DND-41 (cell line): Measurements from ENCODE around the gene SMIM10L2A.

Experiments used
- ATAC-seq: fragments of 200-7000 bp; cut with Tn5 transposase; 3 replicates; pipeline ENCODE4 v1.9.1; 2021; ENCODE audit warnings: low read depth; ENCODE audit not compliant: insufficient read depth
- DNase-seq: peaks from one replicate; pipeline ENCODE4 v3.0.0-alpha.2; 2020
- H2AFZ ChIP-seq: 2 replicates; pipeline ENCODE4 v1.6.0; 2012; ENCODE audit warnings: low read depth, low read length
- H3K27ac ChIP-seq: 2 replicates; pipeline ENCODE4 v1.5.1; 2012; ENCODE audit warnings: low read length, inconsistent platforms
- H3K27me3 ChIP-seq: fragments of 200-600 bp; sonication (generic); 2 replicates; pipeline ENCODE4 v1.6.0; 2012; ENCODE audit warnings: low read length, mild to moderate bottlenecking, inconsistent platforms; ENCODE audit not compliant: insufficient read depth, poor library complexity
- H3K36me3 ChIP-seq: 2 replicates; pipeline ENCODE4 v1.5.1; 2012; ENCODE audit warnings: low read length, inconsistent platforms; ENCODE audit not compliant: insufficient read depth
- H3K4me1 ChIP-seq: 2 replicates; pipeline ENCODE4 v1.5.1; 2012; ENCODE audit warnings: mild to moderate bottlenecking, low read length; ENCODE audit not compliant: insufficient read depth
- H3K4me2 ChIP-seq: 2 replicates; pipeline ENCODE4 v1.6.0; 2012; ENCODE audit warnings: mild to moderate bottlenecking, moderate library complexity, low read length, inconsistent platforms; ENCODE audit not compliant: insufficient read depth
- H3K4me3 ChIP-seq, 2 experiments: fragments of 200-600 bp in 1 of 2; shearing (Covaris generic) in 1 of 2; 2 replicates each; pipeline ENCODE4 v1.5.1; 2012 to 2016; ENCODE audit warnings: inconsistent platforms in 2 of 2, low read length in 2 of 2, mild to moderate bottlenecking in 2 of 2, low read depth in 1 of 2, moderate library complexity in 1 of 2
- H3K79me2 ChIP-seq: 2 replicates; pipeline ENCODE4 v1.6.0; 2012; ENCODE audit warnings: low read length, inconsistent platforms; ENCODE audit not compliant: insufficient read depth
- H3K9ac ChIP-seq: 2 replicates; pipeline ENCODE4 v1.6.0; 2012; ENCODE audit warnings: low read depth, mild to moderate bottlenecking, inconsistent platforms, low read length, moderate library complexity
- H3K9me3 ChIP-seq: 2 replicates; pipeline ENCODE4 v1.5.1; 2012; ENCODE audit warnings: low read length, moderate library complexity, mild to moderate bottlenecking, inconsistent platforms; ENCODE audit not compliant: insufficient read depth, severe bottlenecking
- H4K20me1 ChIP-seq: 2 replicates; pipeline ENCODE4 v1.6.0; 2012; ENCODE audit warnings: low read length; ENCODE audit not compliant: insufficient read depth
- EZH2 ChIP-seq: IDR thresholded peaks from 3 replicates; pipeline ENCODE4 v1.6.1; 2012; ENCODE audit warnings: borderline replicate concordance, low read depth, mild to moderate bottlenecking, moderate library complexity, low read length, inconsistent platforms; ENCODE audit not compliant: severe bottlenecking
- TF ChIP-seq, protein P1 (sequence below): IDR thresholded peaks from 2 replicates; pipeline ENCODE4 v1.5.1; 2012; ENCODE audit warnings: borderline replicate concordance, low read length, moderate library complexity, mild to moderate bottlenecking; ENCODE audit not compliant: poor library complexity, severe bottlenecking; ENCODE audit errors: extremely low read depth

SMIM10L2A gene

DNA sequence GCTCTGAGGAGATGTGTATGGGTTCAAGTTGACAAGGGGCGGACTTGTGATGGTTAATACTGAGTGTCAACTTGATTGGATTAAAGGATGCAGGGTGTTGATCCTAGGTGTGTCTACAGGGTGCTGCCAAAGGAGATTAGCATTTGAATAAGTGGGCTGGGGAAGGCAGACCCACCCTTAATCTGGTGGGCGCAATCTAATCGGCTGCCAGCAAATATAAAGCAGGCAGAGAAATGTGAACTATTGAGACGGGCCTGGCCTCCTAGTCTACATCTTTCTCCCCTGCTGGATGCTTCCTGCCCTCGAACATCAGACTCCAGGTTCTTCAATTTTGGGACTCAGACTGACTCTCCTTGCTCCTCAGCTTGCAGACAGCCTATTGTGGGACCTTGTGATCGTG, 26.7 kb upstream of the SMIM10L2A start:
- H3K4me1 ChIP-seq: no peaks in the 10 kb centered on the region
- TF ChIP-seq, protein P1, sequence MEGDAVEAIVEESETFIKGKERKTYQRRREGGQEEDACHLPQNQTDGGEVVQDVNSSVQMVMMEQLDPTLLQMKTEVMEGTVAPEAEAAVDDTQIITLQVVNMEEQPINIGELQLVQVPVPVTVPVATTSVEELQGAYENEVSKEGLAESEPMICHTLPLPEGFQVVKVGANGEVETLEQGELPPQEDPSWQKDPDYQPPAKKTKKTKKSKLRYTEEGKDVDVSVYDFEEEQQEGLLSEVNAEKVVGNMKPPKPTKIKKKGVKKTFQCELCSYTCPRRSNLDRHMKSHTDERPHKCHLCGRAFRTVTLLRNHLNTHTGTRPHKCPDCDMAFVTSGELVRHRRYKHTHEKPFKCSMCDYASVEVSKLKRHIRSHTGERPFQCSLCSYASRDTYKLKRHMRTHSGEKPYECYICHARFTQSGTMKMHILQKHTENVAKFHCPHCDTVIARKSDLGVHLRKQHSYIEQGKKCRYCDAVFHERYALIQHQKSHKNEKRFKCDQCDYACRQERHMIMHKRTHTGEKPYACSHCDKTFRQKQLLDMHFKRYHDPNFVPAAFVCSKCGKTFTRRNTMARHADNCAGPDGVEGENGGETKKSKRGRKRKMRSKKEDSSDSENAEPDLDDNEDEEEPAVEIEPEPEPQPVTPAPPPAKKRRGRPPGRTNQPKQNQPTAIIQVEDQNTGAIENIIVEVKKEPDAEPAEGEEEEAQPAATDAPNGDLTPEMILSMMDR: no peak
- no peak for TF ChIP-seq EZH2

DNA sequence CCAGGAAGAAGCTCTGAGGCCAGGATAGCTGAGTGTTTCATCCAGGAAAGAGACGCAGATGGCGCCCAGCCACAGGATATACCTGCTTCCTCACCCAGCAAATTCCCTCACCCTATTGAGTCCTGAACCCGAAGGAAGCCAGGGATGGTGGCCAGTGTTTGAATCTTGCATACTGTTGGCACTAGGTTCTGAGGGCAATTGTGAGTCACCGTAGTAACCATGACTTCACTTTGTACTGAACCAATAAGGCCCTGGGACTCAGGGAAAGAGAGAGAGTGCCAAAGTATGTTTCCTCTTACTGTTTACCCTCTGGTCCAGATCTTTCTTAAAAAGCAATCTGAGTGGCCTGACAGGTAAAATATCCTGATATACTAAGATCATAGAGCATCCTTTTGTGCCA, 25.6 kb upstream of the SMIM10L2A start:
- ATAC-seq: no peak
- DNase-seq: no peak

More for the DNA sequence above, 26.7 kb upstream of the SMIM10L2A start:
- Histone ChIP-seq H3K4me3 (no peak overlapping the region), H3K9ac (no peak overlapping the region), H4K20me1 (no peaks in the 10 kb centered on the region), H3K27ac (no peak overlapping the region), H3K4me2 (no peak overlapping the region), H3K9me3 (no peaks in the 10 kb centered on the region), H3K36me3 (no peaks in the 10 kb centered on the region), H3K27me3 (no peaks in the 10 kb centered on the region), H3K79me2 (no peaks in the 10 kb centered on the region), H2AFZ (no peak overlapping the region)
- DNase-seq (no peak), ATAC-seq (no peak)

DNA sequence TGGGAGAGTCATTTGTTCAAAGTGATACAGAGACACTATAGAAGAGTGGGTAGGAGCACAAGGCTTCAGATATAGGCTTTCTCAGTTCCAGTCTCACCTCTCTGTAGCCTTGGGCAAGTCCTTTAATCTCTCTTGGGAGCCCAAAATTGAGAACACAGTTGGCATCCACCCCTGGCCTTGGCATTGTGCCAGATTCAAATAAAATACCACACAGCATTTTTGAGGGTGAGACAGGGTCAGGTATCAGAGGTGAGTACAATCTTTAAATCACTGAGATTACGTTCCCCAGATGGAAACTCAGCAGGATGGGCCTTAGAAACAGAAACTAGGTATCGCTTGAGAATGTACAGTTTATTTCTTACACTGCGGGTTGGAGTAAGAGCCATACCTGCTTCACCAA, 25.2 kb upstream of the SMIM10L2A start:
- Histone ChIP-seq H3K27me3 (no peaks in the 10 kb centered on the region), H3K4me3 (no peak overlapping the region), H3K79me2 (no peaks in the 10 kb centered on the region), H4K20me1 (no peaks in the 10 kb centered on the region), H3K4me2 (no peak overlapping the region), H3K36me3 (no peaks in the 10 kb centered on the region), H3K9ac (no peak overlapping the region), H2AFZ (no peak overlapping the region), H3K4me1 (no peaks in the 10 kb centered on the region), H3K9me3 (no peaks in the 10 kb centered on the region), H3K27ac (no peak overlapping the region)
- DNase-seq: no peak
- ATAC-seq: no peak
- TF ChIP-seq, protein P1: no peak
- no peak for TF ChIP-seq EZH2

More for the DNA sequence above, 25.6 kb upstream of the SMIM10L2A start:
- H3K4me3 ChIP-seq: no peak overlapping the region
- no peak overlapping the region for H3K9ac ChIP-seq
- H3K9me3 ChIP-seq: no peaks in the 10 kb centered on the region
- H3K79me2 ChIP-seq: no peaks in the 10 kb centered on the region
- no peak overlapping the region for H2AFZ ChIP-seq
- no peaks in the 10 kb centered on the region for H3K36me3 ChIP-seq
- no peak for TF ChIP-seq EZH2
- TF ChIP-seq, protein P1: no peak
- no peaks in the 10 kb centered on the region for H3K4me1 ChIP-seq
- no peaks in the 10 kb centered on the region for H3K27me3 ChIP-seq
- H4K20me1 ChIP-seq: no peaks in the 10 kb centered on the region
- no peak overlapping the region for H3K4me2 ChIP-seq
- H3K27ac ChIP-seq: no peak overlapping the region

DNA sequence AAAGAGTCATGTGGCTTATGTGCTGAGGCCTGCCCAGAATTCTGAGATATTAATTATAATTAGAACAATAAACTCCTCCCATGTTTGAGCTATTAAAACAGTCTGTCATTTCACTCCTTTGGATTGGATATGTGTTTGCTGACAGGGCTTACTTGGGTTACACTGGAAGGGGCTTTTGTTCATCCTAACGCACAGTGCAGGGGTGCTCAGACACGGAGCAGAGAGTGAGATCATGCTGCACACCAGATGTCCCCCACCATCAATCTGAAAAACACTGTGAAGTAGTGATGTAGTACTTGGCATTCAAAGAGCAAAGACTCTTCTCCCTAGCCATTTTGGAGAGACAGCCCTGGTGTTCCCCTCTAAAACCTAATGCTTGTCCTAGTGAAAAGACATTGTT, 24.1 kb upstream of the SMIM10L2A start:
- Histone ChIP-seq H4K20me1 (no peaks in the 10 kb centered on the region), H3K9ac (no peak overlapping the region), H3K4me2 (no peak overlapping the region), H3K4me3 (no peak overlapping the region), H3K27me3 (no peaks in the 10 kb centered on the region), H3K4me1 (no peaks in the 10 kb centered on the region), H3K36me3 (no peaks in the 10 kb centered on the region), H2AFZ (no peak overlapping the region), H3K9me3 (no peaks in the 10 kb centered on the region), H3K27ac (no peak overlapping the region), H3K79me2 (no peaks in the 10 kb centered on the region)
- DNase-seq (no peak), ATAC-seq (no peak)
- TF ChIP-seq, protein P1: no peak
- TF ChIP-seq EZH2: no peak
